Left kidney (tissue), 2 donors: ENCODE data around the gene SAP130. TPM values are rescaled to one million over a fixed set of nuclear protein-coding genes. Genes with fewer than 3 reads are reported as not detected.

Experiments
- DNase-seq: peaks from one replicate; pipeline ENCODE4 v3.0.0-alpha.2; 2013
- polyA plus RNA-seq: library from polyadenylated mRNA; unstranded; fragments of 120-200 nt; gene quantifications from one replicate; pipeline ENCODE4 v1.2.1, GENCODE V29; 2013; ENCODE audit not compliant: insufficient read length

SAP130 gene
- polyA plus RNA-seq, 1 donor, result 31.8 TPM

DNA sequence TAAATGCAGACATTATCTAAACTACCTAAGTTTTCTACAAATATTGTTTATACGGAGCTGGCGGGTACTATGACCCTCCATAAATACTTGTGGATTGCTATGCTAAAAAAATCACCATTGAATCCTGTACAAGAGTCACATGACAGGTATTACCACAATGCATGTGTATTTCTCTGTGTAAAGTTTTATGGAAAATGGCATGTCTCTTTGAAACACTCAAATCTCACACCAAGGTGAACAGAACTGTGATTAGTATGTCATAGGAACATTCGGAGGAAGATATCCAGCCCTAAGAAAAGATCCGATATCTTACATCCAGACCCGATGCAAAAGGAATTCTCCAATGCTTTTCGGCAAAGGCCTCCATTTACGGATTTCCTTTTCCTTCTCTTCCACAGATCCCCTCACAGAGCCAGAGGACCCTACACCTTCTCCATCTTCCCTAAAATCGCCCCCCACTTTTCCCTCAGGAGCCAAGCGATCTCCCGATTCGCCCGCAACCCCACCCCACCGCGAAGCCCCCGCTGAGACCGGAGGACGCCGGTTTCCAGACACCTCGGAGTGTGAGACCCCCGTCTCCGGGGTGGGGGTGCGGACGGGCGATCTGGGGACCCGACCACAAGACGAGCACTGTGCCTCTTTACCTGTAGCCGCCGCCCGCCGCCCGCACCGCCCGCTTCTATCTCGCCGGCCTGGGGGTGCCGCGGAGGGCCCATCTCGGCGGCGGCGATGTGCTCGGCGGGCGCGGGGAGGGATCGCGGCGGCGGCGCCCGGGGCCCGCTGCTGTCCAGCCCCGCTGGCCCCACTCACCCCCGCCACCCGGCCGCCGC, 1.2 kb downstream of the SAP130 start:
- DNase-seq, result peak; percentile 13

DNA sequence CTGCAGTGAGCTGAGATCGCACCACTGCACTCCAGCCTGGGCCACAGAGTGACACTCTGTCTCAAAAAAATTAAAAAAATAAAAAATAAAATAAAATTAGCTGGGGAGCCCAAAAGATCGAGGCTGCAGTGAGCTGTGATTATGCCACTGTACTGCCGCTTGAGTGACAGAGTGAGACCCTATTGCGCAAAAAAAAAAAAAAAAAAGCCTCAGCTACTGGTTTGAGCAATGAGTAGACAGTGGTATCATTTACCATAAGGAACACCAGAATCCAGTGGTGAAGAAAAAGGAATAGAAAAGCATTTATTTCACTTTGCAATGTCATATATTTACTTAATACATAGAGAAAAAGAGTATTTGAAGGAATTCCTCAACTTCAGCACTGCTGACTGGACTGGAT, 3.0 kb downstream of the SAP130 start:
- no peak for DNase-seq

DNA sequence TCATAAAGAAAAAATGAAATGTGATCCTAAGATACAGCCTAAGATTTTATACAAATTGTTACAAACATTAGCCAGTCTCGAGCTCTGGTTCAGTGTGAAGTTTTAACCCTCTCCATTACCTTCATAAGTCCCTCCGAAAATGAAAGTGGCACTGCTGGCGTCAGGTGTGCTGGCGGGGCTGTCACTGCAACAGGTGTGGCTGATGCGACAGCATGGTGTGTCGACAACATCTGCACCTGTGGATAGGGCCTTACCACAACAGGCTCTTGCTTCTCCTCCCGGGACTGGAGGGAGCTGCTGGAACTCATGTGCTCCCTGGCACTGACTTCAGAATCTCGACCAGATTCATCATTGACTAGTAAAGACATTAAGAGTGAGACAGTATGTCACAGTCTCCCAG, 10.3 kb downstream of the SAP130 start:
- DNase-seq, result no peak

DNA sequence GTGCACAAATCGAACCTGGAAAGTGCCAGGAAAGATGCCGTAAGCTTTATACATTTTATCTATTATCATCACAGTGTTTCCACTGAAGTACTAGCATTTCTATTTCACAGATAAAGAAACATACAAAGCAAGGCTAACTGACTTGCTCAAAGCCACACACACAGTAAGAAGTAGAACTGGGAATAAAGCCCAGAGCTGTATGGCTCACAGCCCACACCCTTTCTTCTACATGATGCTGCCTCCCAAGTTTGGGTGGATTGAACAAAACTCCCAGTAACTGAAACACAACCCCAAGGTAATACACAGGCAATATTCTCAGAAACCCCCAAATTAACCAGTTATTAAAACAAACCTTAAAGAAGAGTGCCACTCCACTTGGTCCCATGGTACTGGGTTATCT, 11.2 kb downstream of the SAP130 start:
- DNase-seq, result no peak

DNA sequence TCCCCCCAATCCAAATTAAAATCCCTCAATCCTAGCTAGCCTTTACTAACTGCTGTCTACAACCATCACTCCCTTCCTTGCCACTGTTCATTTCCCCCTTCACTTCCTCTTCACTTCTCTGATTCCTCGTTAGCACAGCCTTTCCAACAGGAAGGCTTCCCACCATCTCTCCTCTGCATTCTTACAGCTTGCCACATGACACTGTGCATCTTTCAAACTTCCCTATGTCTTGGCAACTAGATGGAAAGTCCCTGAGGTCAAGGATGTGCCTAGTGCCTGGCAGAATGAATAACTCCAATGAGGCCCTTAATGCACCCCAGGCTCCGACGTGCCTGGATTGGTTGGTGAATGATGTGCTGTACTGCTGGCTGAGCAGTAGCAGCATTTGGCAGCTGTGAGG, 15.2 kb downstream of the SAP130 start:
- DNase-seq, result no peak

DNA sequence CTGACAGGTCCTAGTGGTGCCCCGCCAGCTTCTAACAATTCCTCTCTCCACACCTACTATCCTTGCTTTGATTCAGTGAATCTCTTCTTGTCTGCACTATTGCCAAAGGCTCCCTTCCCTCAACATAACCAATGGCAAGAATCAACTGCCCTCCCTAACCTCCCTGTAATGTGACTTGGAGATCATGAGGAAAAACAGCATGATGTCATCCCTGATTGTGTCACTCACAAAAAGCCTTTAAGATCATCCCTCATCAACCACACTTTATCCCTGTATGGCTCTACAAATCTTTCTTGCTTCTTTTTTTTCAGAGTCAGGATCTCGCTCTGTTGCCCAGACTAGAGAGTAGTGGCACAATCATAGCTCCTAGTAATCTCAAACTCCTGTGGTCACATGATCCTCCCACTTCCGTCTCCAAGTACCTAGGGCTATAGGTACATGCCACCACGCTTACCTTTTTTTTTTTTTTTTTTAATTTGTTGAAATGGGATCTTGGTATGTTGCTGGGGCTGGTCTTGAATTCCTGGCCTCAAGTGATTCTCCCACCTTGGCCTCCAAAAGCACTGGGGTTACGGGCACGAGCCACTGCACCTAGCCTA, 19.7 kb downstream of the SAP130 start:
- no peak for DNase-seq

DNA sequence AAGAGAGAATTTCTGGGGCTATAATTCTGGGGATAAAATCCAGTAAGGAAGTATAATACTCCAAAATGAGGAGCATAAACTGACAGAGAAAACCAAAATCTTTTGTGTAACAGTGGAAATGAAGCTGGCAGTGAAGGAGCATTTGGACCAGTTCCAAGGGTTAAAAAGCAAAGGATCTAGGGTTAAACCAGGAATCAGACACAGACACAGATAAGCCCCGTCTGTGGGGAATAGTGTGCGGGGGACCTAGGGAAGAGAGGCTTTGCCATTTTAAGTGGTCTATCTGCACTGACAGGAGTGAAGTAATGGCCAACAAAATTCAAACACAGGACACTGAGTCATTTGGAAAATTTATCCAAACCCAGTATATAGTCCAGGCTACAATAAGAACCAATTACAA, 23.4 kb downstream of the SAP130 start:
- DNase-seq, result no peak

DNA sequence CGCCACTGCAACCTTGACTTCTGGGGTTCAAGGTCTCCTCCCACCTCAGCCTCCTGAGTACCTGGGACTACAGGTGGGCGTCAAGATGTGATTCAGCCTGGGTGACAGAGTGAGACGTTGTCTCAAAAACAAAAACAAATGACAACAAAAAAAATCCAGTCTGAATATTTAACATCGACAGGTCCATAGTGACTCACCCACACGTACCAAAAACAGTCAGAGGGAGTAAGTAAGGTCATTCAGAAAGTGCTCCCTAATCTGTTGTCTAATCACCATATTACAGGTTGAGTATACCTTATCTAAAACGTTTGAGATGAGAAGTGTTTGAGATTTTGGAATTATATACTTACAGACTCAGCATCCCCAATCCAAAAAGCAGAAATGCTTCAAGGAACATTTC, 24.4 kb downstream of the SAP130 start:
- no peak for DNase-seq

DNA sequence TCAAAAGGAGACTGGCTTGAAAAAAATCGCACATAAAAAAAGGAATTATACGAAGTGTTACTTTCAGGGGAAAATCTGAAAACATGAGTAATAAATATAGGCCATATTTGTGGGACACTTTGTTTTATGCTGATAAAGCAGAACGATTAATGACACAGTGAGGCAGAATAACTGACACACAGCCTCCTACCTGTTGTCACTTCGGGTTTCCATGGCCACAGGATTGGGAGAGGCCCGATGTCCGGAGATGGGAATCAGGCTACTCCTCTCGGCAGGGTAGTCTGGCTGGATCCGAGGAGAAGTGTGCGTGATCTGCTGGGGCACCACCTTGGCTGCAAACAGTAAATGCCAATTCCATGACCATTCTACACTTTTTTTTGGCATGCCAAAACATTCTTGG, 31.7 kb downstream of the SAP130 start:
- no peak for DNase-seq

DNA sequence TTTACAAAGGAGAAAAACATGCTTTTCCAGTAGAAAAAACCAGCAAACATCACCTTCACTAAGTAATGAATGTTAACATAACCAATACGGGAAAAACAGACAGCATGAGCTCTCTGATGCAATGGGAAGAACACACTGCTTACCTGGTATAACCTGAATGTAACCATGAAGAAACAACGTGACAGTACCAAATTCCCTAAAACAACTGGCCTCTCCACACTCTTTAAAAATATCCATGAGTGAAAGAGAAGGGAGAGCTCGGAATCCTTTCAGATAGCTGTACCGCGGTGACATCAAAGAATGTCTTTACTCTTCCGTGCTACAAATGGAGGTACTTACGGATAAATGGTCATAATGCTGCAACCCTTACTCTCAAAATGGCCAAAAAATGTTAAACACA, 32.1 kb downstream of the SAP130 start:
- DNase-seq, result no peak

DNA sequence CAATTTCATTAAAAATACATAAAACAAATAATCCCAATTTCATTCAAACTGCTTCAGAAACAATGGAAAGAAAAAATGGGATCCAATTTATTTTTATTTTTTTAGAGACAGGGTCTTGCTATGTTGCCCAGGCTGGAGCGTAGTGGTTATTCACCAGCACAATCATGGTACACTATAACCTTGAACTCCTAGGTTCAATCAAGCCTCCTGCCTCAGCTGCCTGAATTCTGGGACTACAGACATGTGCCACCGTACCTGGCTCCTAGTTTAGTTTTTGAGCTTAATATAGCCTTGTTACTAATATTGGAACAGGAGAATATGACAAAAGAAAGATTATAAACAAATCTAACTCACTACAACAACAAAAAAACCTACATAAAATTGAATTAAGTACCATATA, 34.2 kb downstream of the SAP130 start:
- DNase-seq, result no peak

DNA sequence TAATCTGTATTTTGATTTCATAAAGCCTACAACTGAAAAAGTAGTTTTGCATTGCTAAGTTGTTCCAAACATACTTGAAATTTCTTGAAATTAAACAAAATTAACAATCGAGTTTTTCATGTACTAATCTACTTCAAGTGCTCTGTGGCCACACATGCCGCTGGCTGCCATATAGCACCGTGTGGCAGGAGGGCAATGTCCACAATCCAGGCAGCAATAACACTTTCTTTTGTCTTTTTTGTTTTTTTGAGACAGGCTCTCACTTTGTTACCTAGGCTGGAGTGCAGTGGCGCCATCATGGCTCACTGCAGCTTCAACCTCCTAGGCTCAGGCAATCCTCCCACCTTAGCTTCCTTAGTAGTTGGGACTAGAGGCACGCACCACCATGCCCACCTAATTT, 36.1 kb downstream of the SAP130 start:
- no peak for DNase-seq

DNA sequence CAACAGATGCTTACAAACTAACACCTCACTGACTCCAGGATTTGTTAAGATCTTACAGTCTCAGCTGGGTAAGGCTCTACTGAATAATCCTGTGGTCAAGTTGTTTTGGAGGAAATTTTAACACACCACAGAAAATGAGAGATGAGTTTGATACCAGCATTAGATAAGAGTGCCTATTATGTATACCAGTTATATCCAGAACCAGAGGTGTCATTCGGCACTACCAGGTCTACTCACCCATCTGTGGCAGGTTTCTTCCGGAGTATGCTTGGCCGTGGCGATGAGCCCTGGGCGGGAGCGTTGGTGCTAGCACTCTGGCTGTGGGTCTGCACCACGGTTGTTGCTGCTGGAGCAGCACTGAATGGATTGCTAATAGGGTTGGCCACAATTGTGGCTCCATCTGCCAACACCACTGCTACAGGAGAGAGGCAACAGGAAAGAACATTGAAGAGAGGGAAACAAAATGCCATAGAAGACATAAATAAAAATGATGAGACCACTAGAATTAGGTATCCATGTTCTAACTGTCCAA, 41.2 kb downstream of the SAP130 start:
- no peak for DNase-seq

DNA sequence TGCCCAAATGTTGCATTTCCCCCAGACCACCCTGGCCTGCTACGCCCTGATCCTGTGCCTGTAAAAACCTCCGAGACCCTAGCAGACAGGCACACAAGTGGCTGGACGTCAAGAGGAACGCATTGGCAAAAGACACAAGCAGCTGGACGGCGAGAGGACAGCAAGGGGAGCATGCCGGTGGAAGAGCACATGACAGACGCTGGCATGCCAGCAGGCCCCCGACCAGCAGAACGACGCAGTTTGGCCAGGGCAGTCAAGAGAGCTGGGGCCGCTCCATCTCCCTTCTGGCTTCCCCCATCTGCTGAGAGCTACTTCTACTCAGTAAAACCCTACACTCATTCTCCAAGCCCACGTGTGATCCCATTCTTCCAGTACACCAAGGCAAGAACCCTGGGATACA, 42.1 kb downstream of the SAP130 start:
- no peak for DNase-seq

DNA sequence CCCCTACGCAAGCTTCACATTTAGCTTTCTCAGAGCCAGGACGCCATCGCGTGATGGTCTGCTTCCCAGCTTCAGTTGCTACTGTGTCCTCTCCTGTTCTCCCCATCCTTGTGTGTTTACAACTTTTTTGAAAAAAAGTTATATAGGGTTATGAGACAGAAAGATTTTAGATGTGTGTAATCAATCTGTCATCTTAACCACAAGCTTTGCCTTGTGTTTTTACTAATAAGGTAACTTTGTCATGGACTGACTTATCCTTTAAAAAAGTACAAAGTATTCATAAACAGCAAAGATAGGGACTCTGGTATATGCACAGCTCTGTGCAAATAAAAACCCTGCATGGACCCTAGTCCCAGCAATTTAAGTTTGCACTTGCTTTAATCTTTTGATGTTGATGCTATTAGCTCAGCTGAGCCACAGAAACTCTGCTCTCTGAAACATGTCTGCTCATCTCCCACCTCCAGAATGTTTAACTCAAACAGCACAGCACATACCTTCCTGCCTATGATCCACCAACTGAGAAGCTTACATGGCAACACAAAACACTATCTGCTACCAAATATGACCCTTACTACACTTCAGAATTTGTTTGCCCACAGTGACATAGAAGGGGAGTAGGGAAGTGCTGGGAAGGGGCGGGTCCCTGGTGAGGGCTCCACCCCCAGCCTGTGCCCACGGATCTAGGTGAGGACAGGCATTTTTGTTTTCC, 42.7 kb downstream of the SAP130 start:
- DNase-seq, result no peak

DNA sequence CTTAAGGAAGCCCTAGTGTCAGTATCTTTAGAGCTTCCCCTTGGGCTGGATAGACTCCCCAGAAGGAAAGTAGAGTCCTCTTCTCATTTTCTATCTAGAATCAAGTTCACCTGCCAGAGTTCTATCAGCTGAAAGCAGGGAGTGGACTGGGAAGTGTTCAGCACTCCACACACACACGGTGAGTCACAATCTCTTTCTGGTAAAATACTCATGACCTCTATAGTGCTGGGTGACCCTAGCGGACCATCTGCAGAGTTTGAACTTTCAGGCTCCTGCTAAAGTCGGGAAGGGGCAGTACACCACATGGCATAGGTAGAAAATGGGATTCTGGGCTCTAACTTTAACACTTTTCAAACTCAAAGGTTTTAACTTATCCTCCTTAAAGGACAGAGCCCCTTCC, 43.3 kb downstream of the SAP130 start:
- DNase-seq, result no peak

DNA sequence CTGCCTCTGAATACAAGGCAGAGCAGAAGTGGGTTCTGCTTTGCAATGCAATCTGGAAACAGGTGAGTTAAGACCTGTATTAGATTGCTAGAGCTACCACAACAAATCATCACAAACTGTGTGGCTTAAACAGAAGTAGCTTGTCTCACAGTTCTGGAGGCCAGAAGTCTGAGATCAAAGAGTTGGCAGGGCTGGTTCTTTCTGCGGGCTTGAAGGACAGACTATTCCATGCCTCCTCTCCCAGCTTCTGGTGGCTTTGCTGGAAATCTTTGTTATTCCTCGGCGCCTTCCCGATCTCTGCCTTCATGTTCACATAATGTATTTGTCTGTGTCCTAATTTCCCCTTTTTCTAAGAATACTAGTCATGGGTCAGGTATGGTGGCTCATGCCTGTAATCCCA, 58.4 kb downstream of the SAP130 start:
- DNase-seq, result no peak

DNA sequence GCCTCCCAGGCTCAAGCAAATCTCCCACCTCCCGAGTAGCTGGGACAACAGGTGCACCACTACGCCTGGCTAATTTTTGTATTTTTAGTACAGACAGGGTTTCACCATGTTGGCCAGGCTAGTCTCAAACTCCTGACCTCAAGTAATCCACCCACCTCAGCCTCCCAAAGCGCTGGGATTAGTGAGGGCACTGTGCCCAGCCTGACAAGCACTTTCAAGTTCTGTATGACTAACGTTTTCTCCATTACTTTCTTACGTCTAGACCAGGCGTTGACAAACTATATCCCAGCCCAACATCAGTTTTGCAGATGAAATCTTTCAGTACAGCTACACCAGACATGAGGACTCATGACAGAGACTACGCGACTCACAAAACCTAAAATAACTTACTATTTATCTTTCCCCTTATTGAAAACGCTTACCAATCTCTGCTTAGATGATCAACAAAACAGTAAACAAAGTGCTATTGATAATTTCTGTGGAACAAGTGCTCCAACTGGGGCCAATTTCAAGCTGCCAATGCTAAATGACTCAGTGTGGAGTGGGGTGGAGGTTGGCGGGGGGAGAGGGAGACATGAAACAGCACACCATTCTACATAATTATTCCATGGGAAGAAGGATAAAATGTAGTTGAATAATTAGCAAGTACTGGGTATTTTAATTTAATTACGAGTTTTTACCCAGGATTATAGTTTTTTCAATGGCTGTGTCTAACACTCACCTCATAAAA, 59.1 kb downstream of the SAP130 start:
- DNase-seq, result no peak

DNA sequence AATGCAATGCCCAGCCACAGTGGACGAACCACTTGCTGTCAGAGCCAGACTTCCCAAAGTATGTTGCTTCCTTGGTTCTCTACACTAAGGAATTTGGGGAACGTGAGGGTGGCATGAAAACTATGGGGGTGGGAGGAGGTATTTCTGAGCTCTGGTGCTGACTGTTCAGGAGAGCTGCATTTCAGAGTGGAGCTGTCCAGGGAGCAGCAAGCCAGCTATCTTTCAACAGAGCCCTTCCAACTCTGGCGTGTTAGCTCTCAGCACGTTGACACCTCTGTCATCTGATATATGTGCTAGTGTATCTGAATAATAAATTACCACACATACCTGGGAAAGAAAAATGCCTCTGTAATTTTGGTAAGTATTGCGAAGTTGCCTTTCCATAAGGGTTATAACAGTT, 66.1 kb downstream of the SAP130 start:
- no peak for DNase-seq

DNA sequence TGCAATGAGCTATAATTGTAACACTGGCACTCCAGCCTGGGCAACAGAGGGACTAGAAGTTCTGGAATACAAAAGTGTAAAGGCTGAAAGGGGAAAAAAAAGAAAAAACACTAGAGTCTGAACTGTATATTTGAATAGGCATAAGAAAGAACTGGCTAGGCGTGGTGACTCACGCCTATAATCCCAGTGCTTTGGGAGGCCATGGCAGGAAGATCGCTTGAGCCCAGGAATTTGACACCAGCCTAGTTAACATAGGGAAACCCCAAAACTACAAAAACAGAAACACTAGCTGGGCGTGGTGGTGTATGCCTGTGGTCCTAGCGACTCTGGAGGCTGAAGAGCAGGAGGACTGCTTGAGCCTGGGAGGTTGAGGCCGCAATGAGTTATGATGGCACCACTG, 70.6 kb downstream of the SAP130 start:
- no peak for DNase-seq

DNA sequence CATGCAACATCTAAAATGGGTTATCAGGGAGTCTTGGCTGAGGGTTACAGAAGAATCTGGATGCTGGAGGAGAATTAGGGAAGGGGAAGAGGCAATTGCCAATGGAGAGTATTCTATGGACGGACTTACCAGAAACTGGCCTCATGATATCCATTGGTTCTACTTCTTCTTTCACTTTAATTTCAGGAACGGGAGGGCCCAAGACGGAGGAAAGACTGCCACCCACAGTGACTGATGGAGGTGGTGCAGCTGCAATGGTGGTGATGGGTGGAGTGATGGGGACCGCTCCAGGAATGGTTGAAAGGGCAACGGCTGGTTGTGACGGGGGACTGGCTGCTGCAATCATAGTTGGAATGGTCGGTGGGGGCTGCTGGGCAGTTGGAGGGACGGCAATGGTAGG, 73.0 kb downstream of the SAP130 start:
- no peak for DNase-seq

DNA sequence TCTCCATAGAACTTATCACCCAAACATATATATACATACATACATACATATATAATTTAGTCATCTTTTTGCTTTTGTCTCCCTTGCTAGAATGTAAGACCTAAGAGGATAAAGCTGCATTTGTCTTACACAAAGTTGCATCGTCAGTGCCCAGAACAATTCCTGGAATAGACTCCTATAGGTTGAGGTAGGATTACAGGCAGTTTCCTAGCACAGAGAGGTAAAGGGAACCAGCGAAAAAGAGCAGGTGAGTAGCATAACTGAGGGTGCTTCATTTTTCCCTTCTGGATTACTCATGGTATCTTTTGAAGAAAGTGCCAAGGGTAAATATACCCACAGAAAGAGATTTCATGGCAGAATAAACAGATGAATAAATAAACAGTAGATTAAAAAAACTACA, 74.0 kb downstream of the SAP130 start:
- no peak for DNase-seq
